HG03095 (cell line): ENCODE measurements around the gene VPS13D.

Source experiments
- ATAC-seq: cut with Tn5 transposase; IDR thresholded peaks from one replicate; pipeline ENCODE4 v1.9.1; 2021; ENCODE audit warnings: moderate library complexity; ENCODE audit not compliant: unreplicated experiment

VPS13D gene

DNA sequence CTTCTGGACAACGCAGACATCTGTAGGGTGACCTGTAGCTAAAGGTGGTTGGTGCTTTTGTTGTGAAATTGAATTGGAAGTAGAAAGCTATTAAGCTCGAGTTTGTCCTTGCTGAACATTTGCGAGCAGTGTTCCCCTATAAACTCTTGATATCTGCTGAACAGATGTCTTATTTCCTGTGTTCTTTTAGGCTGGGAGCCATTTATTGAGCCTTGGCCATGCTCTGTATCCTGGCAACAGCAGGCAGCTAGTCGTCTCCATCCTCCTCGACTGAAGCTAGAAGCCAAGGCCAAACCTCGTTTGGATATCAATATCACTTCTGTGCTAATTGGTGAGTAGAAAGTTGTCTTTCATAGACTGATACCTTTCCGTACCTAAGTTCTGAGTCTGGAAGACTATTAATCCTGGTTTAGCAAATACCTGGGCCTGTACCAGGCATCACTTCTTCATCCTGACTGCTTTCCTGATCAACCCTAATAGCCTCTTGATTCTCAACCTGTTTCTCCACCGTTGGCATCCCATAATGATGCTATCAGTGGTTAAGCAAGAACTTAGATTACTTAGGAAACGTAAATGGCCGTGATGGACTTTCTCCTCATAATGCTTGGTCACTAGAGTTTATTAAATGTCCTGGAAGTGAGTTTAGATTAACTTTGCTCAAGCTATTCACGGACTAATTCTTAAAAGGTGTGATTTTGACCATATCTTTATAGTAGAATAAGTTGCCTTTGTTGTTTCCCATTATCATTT, 103.4 kb downstream of the VPS13D start:
- ATAC-seq = no peak

DNA sequence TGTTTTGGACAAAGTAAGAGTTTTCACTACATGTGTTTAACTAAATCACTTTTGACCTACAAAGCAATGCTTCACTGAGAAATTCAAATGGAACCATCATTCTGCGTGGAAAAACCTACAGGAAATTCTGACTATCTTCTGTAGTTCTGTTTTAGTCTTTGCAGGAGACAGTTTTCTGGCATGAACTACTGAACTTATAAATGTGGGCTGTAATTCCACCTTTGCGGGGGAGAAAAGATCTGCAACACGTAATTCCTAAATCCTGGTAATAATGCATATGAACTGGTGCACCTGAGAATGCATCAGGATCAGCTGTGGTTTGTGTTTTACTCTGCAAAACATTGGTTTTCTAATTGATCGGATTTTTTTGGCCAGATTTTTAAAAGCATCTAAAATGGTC, 106.0 kb downstream of the VPS13D start:
- ATAC-seq = no peak

DNA sequence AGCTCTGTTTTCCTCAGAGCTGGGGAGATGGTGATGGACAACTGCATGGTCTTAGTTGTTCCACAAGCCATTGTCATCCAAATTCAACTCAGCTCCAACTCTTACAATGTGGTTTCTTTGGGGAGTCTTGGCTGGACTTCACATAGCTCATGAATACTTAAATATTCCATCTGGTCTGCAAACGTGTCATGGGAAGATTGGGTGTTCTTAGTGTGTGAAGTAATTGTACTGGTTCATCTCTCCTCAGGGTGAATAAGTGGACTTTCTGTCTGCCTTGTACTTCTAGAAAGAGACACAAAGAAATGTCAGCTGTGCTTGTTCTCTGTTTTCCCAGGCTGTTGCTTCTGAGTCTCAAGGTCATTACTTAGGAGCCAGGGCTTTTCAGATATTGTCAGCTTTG, 106.6 kb downstream of the VPS13D start:
- no peak for ATAC-seq

DNA sequence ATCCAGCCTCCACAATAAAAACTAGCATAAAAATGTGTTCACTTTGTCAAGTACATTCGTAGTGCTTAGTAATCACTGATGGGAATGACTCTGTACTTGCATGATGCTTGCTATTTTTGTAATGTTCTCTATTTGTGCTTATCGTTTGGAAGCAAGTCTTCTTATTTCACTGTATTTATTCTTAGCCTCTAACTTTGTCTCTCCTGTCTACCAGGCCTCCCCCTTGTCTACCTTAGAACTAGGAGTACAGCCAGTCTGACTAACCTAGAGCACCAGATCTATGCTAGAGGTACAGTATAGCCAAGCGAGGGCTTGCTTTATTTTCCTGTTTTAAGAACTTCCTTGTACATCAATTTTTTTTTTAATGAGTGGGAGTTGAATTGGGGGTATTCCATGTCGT, 108.2 kb downstream of the VPS13D start:
- no peak for ATAC-seq

DNA sequence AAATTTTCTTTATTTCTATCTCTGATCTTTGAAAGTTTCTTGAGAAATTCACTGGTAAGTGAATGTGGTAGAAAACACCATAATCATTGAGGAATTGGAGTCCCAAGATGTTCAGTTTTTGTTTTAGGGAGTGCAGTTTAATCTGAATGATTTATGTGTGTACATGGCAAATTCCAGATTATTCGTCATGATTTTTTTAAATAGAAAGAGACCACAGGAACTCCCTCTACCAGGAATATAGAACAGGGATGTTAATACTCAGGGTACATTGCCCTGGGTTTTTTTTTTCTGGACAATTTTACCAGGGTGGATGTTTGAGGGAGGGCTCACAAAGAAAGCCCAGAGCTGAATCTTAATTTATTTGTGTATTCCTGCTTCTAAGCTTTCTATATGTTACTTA, 109.0 kb downstream of the VPS13D start:
- ATAC-seq = no peak

DNA sequence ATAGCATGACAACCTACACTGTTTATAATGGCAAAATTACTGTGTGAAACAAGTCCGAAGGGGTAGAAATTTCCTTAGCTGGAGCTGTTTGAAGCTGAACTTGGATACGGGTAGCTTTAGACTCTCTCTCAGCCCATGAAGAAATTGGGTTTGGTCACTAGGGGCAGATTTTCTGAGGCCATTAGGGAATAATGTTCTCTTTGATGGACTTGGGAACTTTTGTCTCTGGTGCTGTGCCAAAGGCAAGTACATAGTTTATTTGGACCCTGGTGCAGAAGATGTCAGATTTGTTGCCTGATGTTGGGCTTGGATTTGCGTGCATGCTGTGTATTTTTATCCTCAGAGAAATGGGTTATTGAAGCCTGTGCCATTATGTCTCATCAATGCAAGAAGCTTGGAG, 109.6 kb downstream of the VPS13D start:
- ATAC-seq = no peak

DNA sequence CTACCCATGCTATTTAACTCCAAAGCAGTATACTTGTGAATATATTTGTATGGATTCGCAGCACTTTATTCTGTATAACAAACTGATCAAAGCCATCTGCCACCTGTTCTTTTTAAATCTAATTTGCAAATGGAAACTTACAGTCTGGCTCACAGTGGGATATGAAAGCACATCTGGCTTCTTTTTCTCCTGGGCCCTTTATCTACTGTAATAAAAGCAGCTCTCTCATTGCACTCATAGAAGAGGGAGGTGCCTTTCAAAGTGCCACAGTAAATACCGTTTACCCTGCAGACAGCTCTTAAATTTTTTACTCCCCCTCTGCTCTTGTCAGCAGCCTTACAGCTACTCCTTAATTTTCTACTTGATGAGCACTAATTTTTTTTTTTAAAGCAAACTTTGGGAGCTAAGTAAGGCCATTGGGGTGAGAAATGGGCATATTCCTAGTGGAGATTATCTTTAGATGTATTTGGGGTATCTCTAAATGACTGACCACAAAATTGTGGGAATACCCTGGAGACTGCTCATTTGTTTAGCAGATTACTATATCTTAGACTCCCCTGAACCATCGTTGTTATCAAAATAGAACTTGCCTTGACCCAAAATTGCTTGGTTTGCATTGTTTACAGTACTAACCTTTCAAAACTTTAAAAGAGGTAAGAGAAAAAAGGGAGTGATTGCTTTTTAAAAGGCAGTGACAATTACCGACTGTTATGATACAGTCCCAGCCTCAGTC, 110.1 kb downstream of the VPS13D start:
- ATAC-seq = no peak

DNA sequence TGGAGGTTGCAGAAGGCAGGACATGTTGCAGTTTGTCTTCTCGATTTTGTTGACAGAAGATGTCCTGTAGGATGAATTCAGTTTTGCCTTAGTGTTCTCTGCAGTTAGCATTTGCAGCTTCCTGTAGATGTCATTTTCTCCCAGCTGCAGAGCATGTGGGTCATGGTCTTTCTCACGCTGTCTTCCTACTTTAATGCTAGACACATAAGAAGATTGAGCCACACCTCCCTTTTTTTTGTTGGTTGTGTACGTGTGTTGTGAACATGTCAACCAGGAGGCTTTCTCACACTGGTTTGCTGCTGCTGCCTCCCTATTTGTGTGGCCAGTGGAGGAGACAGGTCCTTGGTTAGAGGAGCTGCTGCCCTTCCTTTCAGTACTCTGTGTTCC, 110.7 kb downstream of the VPS13D start:
- ATAC-seq = no peak

DNA sequence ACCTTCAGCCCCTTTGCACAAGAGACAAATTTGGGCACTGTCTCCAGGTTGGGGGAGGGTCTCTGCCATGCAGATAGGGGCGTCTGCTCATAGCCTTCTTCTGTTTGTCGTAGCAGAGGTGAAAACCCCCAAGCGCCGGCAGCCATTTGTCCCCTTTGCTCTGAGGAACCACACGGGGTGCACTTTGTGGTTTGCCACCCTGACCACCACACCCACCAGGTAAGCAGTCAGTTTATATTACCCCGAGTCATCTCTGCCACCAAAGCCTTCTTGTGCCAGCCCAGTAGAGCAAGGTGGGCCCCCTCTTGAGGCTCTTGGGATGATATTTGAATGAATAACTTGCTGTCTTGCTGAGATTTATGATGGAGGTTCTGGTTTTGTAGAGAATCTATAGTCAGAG, 111.8 kb downstream of the VPS13D start:
- ATAC-seq = no peak

DNA sequence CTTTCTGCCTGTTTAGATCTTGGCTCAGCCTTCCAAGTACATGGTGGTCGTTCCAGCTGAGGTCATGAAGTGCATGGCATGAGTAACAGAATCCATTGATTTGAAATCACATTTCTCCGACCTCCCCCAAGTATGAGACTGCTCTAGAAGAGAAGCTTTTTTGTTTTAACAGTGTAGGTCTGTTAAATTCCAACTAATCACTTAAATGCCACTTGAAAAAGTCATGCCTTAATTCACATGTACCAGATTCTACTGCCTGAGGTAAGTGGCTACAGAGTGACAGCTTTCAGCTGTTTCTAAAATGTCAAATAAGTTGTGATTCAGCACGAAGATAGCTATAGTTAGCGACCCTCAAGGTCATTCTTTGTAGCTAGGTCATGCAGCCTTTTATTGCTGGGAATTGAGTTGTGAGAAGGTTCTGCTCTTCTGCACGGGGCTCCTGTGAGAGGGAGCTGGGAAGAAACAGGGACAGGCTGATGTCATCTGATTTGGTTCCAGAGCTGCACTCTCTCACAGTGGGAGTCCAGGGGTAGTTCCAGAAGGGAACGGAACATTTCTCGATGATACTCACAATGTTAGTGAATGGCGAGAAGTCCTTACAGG, 112.7 kb downstream of the VPS13D start:
- ATAC-seq = no peak

DNA sequence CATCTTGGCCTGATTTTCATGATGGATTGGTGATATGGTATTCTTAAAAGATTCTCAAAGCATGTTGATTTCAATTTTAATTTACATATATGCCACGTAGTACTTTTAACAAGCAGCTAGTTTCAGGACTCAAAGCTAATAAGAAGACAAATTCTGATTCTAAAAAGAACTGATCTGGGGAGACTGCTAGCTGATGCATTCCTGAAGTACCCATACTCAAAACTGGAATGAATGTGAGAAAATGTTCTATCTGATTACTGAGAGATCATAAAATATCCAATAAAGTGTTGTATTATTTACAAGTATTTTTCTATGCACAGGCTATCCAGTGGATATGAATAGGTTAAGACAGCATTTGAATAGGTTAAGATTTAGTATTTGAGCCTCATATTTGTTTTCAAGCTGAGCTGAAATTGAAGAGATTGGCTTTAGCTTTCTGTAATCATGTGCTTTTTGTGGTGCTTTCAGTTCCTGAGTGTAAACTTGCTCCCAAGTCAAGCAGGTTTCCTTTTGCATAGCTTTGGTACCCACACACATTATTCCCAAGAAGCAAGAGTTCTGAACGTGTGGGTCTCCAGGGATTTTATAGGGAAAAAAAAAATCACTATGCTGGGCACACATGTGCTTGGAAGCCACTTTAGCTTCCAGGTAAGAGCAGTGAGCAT, 114.1 kb downstream of the VPS13D start:
- no peak for ATAC-seq

DNA sequence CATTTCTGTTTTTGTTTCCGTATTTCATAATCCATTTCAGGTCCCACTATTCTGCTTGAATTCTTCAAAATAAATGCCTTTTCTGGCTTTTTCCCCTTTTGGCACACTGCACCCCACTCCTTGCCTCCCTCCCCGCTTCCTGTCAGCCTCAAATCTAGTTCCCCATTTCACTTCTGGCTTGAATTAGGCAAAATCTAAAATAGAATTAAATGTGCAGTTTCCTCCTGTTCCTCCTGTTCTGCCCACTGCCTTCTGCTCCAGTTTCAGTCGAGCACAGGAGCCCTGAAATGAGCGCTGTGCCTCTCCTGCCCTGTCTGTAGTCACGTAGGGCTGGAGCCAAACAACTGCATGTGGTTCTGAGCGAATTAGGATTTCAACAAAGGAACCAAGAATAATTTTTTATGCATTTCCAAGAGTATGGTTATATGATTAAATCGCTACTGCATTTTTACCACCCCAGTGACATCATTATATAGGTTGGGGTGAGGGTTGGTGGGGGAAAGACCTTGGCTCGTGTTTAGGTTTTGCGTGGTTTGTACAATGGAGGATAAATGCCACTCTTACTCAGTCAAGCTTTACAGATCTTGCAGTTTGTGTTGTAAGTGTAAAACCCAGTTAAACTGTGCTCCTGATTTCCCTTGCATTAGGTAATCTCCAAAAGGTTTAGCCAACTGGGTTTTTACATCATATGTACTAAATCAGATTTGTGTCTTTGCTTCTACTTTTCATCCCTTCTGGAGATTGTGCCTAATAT, 114.9 kb downstream of the VPS13D start:
- no peak for ATAC-seq

DNA sequence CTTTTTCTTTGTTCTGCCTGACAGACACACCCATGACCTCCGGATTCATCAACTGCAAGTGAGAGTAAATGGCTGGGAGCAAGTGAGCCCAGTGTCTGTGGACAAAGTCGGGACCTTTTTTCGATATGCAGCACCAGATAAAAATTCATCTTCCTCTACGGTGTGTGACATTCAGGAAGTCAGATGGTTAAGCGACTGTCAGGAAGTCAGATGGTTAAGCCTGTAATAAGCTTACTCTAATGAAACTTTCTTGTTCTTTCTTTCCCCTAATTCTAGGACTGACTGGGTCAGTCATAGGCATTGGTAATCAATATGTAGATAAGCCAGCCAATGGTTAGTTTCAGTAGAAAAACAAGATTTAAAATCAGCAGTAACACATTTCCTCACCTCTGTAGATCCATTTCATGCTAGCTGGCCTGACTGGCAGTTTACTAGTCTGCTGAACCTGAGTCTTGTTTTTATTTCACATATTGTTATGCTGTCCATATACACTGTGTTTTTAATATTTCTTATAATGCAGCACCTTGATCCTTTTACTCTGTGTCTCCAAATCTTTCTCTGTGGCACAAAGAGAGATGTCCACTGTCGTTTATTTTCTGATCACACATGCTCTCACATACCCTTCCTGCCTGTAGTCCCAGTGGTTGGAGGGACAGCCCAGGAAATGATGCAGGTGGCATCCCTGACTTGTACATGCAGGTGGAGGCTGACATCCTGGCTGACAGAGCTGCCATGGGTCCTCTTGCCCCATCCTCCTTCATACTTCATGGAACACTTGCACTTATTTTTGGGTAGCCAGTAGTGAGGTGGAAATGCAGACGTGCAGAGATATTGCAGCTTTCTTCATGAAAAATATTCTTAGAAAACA, 115.8 kb downstream of the VPS13D start:
- no peak for ATAC-seq

DNA sequence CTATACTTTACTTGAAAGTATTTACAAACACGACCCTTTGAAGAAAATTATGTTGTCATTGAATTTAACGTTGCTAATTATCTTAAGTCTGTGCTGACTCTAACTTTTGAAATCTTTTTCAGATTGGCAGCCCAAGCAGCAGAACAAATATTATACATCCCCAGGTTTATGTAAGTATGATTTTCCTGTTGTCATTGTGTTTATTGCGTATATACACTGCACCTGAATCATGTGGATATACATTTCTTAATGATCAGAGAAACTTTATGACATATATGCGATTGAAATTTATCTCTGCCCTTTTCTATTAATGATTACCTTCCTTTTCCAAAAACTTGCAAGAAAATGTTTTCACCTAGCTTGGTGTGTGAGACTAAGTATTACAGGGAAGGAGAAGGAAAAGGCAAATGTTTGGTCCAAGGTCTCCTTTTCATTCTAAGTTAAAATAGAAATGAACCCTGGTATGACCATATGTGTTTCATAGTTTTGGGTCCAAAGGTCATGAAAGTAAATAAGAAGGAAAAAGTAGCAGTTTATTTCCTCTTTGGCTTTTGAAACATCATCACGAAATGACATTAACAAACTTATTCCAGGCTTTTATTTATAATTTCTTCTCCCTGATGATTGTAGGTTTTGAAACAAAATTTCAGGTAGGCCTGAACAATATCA, 116.8 kb downstream of the VPS13D start:
- ATAC-seq = no peak

DNA sequence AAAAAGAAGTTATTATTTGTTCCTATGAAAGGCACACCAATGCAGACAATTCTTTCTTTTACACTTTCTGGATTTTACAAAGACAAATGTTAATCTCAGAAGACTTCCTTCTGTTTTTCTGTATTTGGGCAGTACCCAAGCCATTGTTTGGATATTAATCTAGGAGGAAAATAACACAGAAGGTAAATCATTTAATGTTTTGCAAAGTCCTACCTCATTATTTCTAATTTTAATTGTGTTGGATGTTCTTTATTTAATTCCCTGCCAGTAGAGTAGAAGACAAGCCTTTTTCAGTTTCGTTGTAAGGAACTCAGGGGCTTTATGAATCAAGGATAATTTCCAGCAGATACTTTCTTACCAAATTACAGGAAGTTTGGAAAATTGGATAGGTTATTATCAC, 118.3 kb downstream of the VPS13D start:
- ATAC-seq = no peak

DNA sequence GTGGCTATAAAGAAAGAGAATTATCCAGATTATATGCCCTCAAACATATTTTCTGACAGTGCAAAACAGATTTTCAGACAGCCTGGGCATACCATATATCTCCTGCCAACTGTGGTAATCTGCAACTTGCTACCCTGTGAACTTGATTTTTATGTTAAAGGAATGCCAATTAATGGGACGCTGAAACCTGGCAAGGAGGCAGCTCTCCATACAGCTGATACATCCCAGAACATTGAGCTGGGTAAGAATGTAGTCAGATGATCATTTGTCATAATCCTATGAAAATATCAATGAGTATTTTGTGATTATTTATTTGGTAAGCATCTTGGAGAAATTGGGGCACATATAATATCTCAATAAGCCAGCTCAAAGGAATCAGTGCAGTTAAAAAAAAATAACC, 124.2 kb downstream of the VPS13D start:
- no peak for ATAC-seq

DNA sequence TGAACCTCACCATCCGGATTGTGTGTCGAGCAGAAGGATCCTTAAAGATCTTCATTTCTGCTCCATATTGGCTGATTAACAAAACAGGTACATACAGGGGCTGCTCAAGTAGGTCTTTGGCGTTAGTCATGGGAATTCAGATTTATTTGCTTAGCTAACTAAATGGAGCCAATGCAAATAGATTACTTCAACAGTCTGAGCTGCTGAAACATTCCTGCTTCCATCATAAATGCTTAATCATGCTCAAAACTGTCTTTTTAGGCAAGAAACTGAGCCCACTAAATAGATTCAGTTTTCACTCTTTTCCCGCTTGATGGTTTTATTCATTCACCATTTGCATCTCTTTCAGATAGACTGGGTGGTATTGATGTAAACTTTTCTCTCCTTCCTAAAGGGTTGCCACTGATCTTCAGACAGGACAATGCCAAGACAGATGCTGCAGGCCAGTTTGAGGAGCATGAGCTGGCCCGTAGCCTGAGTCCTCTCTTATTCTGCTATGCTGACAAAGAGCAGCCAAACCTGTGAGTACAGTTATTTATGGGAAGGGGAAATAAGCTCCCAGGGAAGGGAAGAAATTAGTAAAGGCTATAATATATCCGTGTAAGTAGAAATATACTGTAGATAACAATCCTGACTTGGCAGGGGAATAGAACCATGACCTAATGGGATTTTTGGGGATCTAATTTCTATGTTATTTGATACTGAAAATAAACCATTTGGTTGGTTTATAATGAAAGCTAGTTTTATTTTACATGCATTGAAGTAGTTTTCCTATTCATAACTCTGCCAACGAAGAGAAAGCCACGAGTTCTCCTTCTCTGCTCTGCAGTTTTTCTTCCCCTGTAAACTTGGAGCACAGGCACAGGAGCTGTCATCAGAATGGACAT, 126.4 kb downstream of the VPS13D start:
- ATAC-seq = no peak

DNA sequence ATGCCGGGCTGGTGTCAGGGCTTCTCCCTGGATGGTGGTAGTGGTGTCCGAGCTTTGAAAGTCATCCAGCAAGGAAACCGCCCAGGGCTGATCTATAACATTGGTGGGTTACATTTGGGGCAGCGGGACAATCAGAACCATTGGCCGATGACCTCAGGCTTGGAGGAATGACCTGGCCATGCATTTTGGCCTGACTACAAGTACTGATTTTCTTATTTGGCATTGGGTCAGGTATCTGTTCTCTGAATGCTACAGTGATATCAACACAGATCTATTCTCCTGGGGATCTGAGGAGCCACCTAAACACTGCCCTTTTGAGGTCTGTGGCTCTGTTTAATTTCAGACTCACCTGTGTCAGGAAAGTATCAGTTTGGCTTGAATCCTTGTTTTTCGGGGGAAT, 128.7 kb downstream of the VPS13D start:
- ATAC-seq = no peak
